GM12878 (cell line): Measurements from ENCODE around the gene FAM118B. TPM values are rescaled to one million over a fixed set of nuclear protein-coding genes. Genes with fewer than 3 reads are reported as not detected.
"Not testable (repeated sequence)": the region's sequence is repeated elsewhere in the genome, so short reads cannot be mapped to it uniquely, and the experiment has no call there.

Experiments
- ATAC-seq: fragments of 200-7000 bp; cut with Tn5 transposase; 3 replicates; pipeline ENCODE4 v1.9.1; 2020; ENCODE audit warnings: mild to moderate bottlenecking, moderate library complexity
- BruUV-seq: library from RNA; stranded (reverse); fragments of 400-500 nt; replicated peaks from 2 replicates; lab custom pipeline; 2021; lab: Mats Ljungman, UMichigan
- CTCF ChIA-PET: fragments of 300-600 bp; sonication (Branson Sonifier 250); formaldehyde crosslinking; extraction: SDS; loops from one replicate; lab custom pipeline; 2021; ENCODE audit warnings: inconsistent platforms; lab: Yijun Ruan, JAX
- POLR2A ChIA-PET: fragments of 350-600 bp; formaldehyde crosslinking; extraction: SDS; loops from one replicate; lab custom pipeline; 2021; ENCODE audit warnings: inconsistent platforms; lab: Charles Lee
- RAD21 ChIA-PET: fragments of 300-600 bp; sonication (Branson Sonifier 250); formaldehyde crosslinking; loops from one replicate; lab custom pipeline; 2023; ENCODE audit warnings: antibody characterized with exemption; ENCODE audit not compliant: unreplicated experiment; lab: Charles Lee
- SMC1A ChIA-PET: fragments of 300-600 bp; sonication (Branson Sonifier 250); formaldehyde crosslinking; loops from one replicate; lab custom pipeline; 2023; ENCODE audit not compliant: unreplicated experiment, uncharacterized antibody; lab: Charles Lee
- DNase-seq: peaks from one replicate; pipeline ENCODE4 v3.0.0-alpha.2; 2011; ENCODE audit warnings: low read depth, low spot score
- FAIRE-seq: peaks from 3 replicates; lab custom pipeline; 2011; peaks lifted over from hg19 to GRCh38; lab: Jason Lieb, UNC
- H2AFZ ChIP-seq: 2 replicates; pipeline ENCODE4 v1.6.0; 2011; ENCODE audit warnings: low read depth, low read length, control low read depth; ENCODE audit not compliant: control insufficient read depth
- H3K27ac ChIP-seq: 2 replicates; pipeline ENCODE4 v1.5.1; 2011; ENCODE audit warnings: control low read depth; ENCODE audit not compliant: control insufficient read depth, insufficient read depth
- H3K27me3 ChIP-seq, 2 experiments: replicated peaks in 1 of 2; 2 replicates each; pipeline versions ENCODE4 v1.6.0 to v1.6.1; 2011; ENCODE audit warnings: low read length in 1 of 2; ENCODE audit not compliant: control insufficient read depth in 2 of 2, insufficient read depth in 2 of 2
- H3K36me3 ChIP-seq, 2 experiments: 2 replicates each; pipeline ENCODE4 v1.5.1; 2011; ENCODE audit warnings: low read length in 1 of 2; ENCODE audit not compliant: control insufficient read depth in 2 of 2, insufficient read depth in 2 of 2
- H3K4me1 ChIP-seq: 2 replicates; pipeline ENCODE4 v1.6.1; 2011; ENCODE audit warnings: mild to moderate bottlenecking, low read length, moderate library complexity, mixed read lengths; ENCODE audit not compliant: control insufficient read depth, insufficient read depth
- H3K4me2 ChIP-seq: 2 replicates; pipeline ENCODE4 v1.6.0; 2011; ENCODE audit warnings: control low read depth; ENCODE audit not compliant: control insufficient read depth, insufficient read depth
- H3K4me3 ChIP-seq: fragments of 200-600 bp; sonication (generic); 2 replicates; pipeline ENCODE4 v1.5.1; 2016
- H3K79me2 ChIP-seq: 2 replicates; pipeline ENCODE4 v1.6.0; 2011; ENCODE audit warnings: low read length; ENCODE audit not compliant: control insufficient read depth, insufficient read depth
- H3K9ac ChIP-seq: 2 replicates; pipeline ENCODE4 v1.8.0; 2011; ENCODE audit warnings: low read length, control low read depth, mixed read lengths; ENCODE audit not compliant: control insufficient read depth, insufficient read depth
- H3K9me3 ChIP-seq: replicated peaks from 3 replicates; pipeline ENCODE4 v1.5.1; 2011; ENCODE audit warnings: mild to moderate bottlenecking, low read length; ENCODE audit not compliant: control insufficient read depth, insufficient read depth
- H4K20me1 ChIP-seq: 2 replicates; pipeline ENCODE4 v1.6.0; 2011; ENCODE audit not compliant: control insufficient read depth, insufficient read depth
- ATF2 ChIP-seq: IDR thresholded peaks from 2 replicates; pipeline ENCODE4 v1.6.1; 2012; ENCODE audit warnings: low read length, inconsistent platforms
- BACH1 ChIP-seq: fragments of 450-650 bp; IDR thresholded peaks from 2 replicates; pipeline ENCODE4 v1.6.1; 2017; ENCODE audit warnings: mild to moderate bottlenecking, borderline replicate concordance
- CBFB ChIP-seq: IDR thresholded peaks from 2 replicates; pipeline ENCODE4 v1.6.1; 2016; ENCODE audit warnings: antibody characterized with exemption, low read depth
- ETV6 ChIP-seq, 2 experiments: fragments of 450-650 bp in 1 of 2; IDR thresholded peaks in 1 of 2; conservative IDR thresholded peaks in 1 of 2; 2 replicates each; pipeline ENCODE4 v1.6.1; 2014; ENCODE audit warnings: antibody characterized with exemption in 1 of 2, borderline replicate concordance in 1 of 2, low read depth in 1 of 2, mild to moderate bottlenecking in 1 of 2, moderate library complexity in 1 of 2
- HDAC2 ChIP-seq: fragments of 200-600 bp; sonication (generic); IDR thresholded peaks from 2 replicates; pipeline ENCODE4 v1.6.1; 2017
- IKZF1 ChIP-seq: fragments of 450-650 bp; conservative IDR thresholded peaks from 2 replicates; pipeline ENCODE4 v1.6.1; 2017; ENCODE audit warnings: antibody characterized with exemption, mild to moderate bottlenecking
- MTA2 ChIP-seq: fragments of 450-650 bp; IDR thresholded peaks from 2 replicates; pipeline ENCODE4 v1.6.1; 2016; ENCODE audit warnings: low read depth, mild to moderate bottlenecking, moderate library complexity
- NKRF ChIP-seq: fragments of 450-650 bp; conservative IDR thresholded peaks from 2 replicates; pipeline ENCODE4 v1.6.1; 2017; ENCODE audit warnings: mild to moderate bottlenecking, moderate library complexity
- SMARCA5 ChIP-seq: fragments of 450-650 bp; IDR thresholded peaks from 2 replicates; pipeline ENCODE4 v1.6.1; 2017; ENCODE audit warnings: mild to moderate bottlenecking
- STAT1 ChIP-seq: fragments of 450-650 bp; conservative IDR thresholded peaks from 2 replicates; pipeline ENCODE4 v1.6.1; 2014; ENCODE audit warnings: antibody characterized with exemption, mild to moderate bottlenecking
- TCF12 ChIP-seq: IDR thresholded peaks from 2 replicates; pipeline ENCODE4 v1.6.1; 2011; ENCODE audit warnings: low read depth, mild to moderate bottlenecking, low read length
- WGBS: methylation state at CpG from one replicate; pipeline ENCODE4 v1.1.6; 2016; ENCODE audit warnings: low lambda C conversion rate; ENCODE audit not compliant: insufficient replicate concordance, insufficient coverage; ENCODE audit errors: missing lambda C conversion rate; 5-methylcytosine and 5-hydroxymethylcytosine counted together
- in situ Hi-C: fragments of 300-500 bp; cut with MboI; formaldehyde crosslinking; loops from 9 replicates; pipeline ENCODE4 v1.14.3; 2018; ENCODE audit warnings: mixed read lengths
- intact Hi-C: fragments of 100-400 bp; cut with micrococcal nuclease; formaldehyde crosslinking; loops from one replicate; pipeline ENCODE4 v1.14.2; 2022; ENCODE audit not compliant: unreplicated experiment
- polyA plus RNA-seq, 11 experiments: library from polyadenylated mRNA; depleted of rRNA in 4 of 11; unstranded in 6 of 11; stranded (reverse) in 5 of 11; fragments of >200 nt; fragmentation: Nextera tagmentation in 4 of 11; fragmentation: Illumina TruSeq in 1 of 11; extraction: Ambion mirVana in 4 of 11; extraction: Trizol in 1 of 11; gene quantifications; 1 replicate in 1 of 11; 2 replicates in 10 of 11; pipeline versions ENCODE4 v1.2.1 to v1.2.3, GENCODE V29; 2011 to 2016; ENCODE audit warnings: inconsistent platforms in 2 of 11, missing spikeins in 2 of 11, low read depth in 1 of 11
- total RNA-seq, 4 experiments: library from RNA; depleted of rRNA in 3 of 4; stranded (reverse); fragments of >200 nt in 3 of 4; fragmentation: Illumina TruSeq in 1 of 4; extraction: Trizol in 1 of 4; gene quantifications; 2 replicates each; pipeline versions ENCODE4 v1.2.1 to v1.2.3, GENCODE V29; 2013 to 2021

Gene FAM118B
- total and polyA plus RNA-seq, 10 of the 15 experiments (the other 5 are each of a cell fraction or from before 2014, with no cell fraction given), result 12.8 to 29.7 (median 16.5) TPM

GRCh38 chr11:126308771-126309170 lies 97.2 kb downstream of the FAM118B start:
- H3K27ac ChIP-seq, H3K9ac ChIP-seq, H4K20me1 ChIP-seq, FAIRE-seq, H3K27me3 ChIP-seq, DNase-seq, in situ Hi-C loops, H2AFZ ChIP-seq, H3K4me3 ChIP-seq, intact Hi-C loops, H3K9me3 ChIP-seq, ATAC-seq, POLR2A ChIA-PET, BruUV-seq, H3K4me2 ChIP-seq: not testable (repeated sequence)
- WGBS, result 97% methylated on average over 3 of the region's 4 CpGs
- Histone ChIP-seq H3K79me2 (peaks cover 22% of the 10 kb centered on the region), H3K4me1 (peaks cover 44% of the 10 kb centered on the region), H3K36me3 (peaks cover 1 to 14% of the 10 kb centered on the region in 2 experiments; a peak in 1 of 4 replicates)
- ChIA-PET RAD21 (interaction anchor here (0.6 to 1.2 kb wide), 3 partner anchors 28 to 172 kb away, joined by 3 to 4 read pairs (median 3); no protein-coding TSS in a partner anchor), SMC1A (interaction anchor here (6.5 kb wide), 1 partner anchor 171 kb away, joined by 78 read pairs; no protein-coding TSS in a partner anchor), CTCF (interaction anchor here (0.9 to 10.0 kb wide), 6 partner anchors 10 to 174 kb away, joined by 3 to 232 read pairs (median 4); no protein-coding TSS in a partner anchor)

- H3K36me3 ChIP-seq, result peaks cover 1 to 16% of the 10 kb centered on the region in 2 experiments
- CTCF ChIA-PET, result interaction anchor here (0.6 to 10.0 kb wide), 42 partner anchors 8 to 764 kb away, joined by 3 to 232 read pairs (median 4); partner anchors contain the start of genes FOXRED1, SRPRA and ST3GAL4
- peaks cover 12% of the 10 kb centered on the region for H3K79me2 ChIP-seq
- H3K4me2 ChIP-seq, result peak overlapping the region; percentile 18; the same call in 1 of the 2 replicates
- no peak overlapping the region for H3K4me3 ChIP-seq
- H3K9me3 ChIP-seq, result no peaks in the 10 kb centered on the region; the same call in none of the 3 replicates
- H3K4me1 ChIP-seq, result peaks cover 44% of the 10 kb centered on the region
- WGBS, result 70% methylated on average over 12 of the region's 12 CpGs
- no peaks in the 10 kb centered on the region for H3K27me3 ChIP-seq
- FAIRE-seq, result peak; percentile 7
- DNase-seq, result no peak
- POLR2A ChIA-PET, result interaction anchor here (1.0 to 1.7 kb wide), 3 partner anchors 10 to 170 kb away, joined by 3 to 5 read pairs (median 5); no protein-coding TSS in a partner anchor
- ATAC-seq, result peak; percentile 74
- SMC1A ChIA-PET, result interaction anchor here (0.8 to 6.5 kb wide), 19 partner anchors 9 to 1033 kb away, joined by 3 to 78 read pairs (median 5); partner anchors contain the start of gene ST3GAL4
- in situ Hi-C loops (no loop called here), intact Hi-C loops (loop anchor here (1.0 to 10.0 kb wide), 7 partner anchors 44 to 674 kb away; partner anchors contain the start of gene ST3GAL4)
- no peak overlapping the region for H3K9ac ChIP-seq
- H2AFZ ChIP-seq, result no peak overlapping the region
- RAD21 ChIA-PET, result interaction anchor here (0.7 to 3.0 kb wide), 20 partner anchors 9 to 1035 kb away, joined by 3 to 36 read pairs (median 4); partner anchors contain the start of gene ST3GAL4
- no peak overlapping the region for H3K27ac ChIP-seq
- H4K20me1 ChIP-seq, result no peaks in the 10 kb centered on the region
- no TSS peak for BruUV-seq
- TF ChIP-seq BACH1 (no peak), TCF12 (peak; percentile 69), NKRF (no peak), ETV6 (conservative IDR thresholded peaks at IDR 0.05 in 1 of 2, IDR thresholded peaks at IDR 0.05 in 1 of 2; ENCODE audit: borderline replicate concordance in 1 of 2, low read depth in 1 of 2) (no peak), HDAC2 (no peak), IKZF1 (no peak; the same call in 1 of the 2 replicates), MTA2 (no peak), SMARCA5 (0 out of 2 replicates have a peak, but pooled peaks have one; percentile 23), STAT1 (no peak), CBFB (0 out of 2 replicates have a peak, but pooled peaks have one; percentile 51), ATF2 (no peak)
These were observed 98.8 kb downstream of the FAM118B start for GRCh38 chr11:126310200-126310991.
